ENCODE measurements around the gene FMNL2. TPM values are rescaled to one million over a fixed set of nuclear protein-coding genes. Genes with fewer than 3 reads are reported as not detected.

FMNL2 gene
- polyA plus RNA-seq, 3 donors: 0.28 to 3.2 (median 0.71) TPM

GRCh38 chr2:152615177-152615576 lies 280.2 kb downstream of the FMNL2 start:
- Histone ChIP-seq H3K4me3 (replicated peaks in 1 of 3; ENCODE audit: low read depth in 2 of 3, low read length in 3 of 3) (no peak overlapping the region), H3K9me3 (replicated peaks in 1 of 2; ENCODE audit: control insufficient read depth in 1 of 2, insufficient read depth in 1 of 2, low read length in 2 of 2) (no peaks in the 10 kb centered on the region), H4K20me1 (ENCODE audit: insufficient read depth, low read length) (peaks cover 4% of the 10 kb centered on the region), H3K27me3 (ENCODE audit: control insufficient read depth in 2 of 2, insufficient read depth in 2 of 2, low read length in 2 of 2) (no peaks in the 10 kb centered on the region), H3K9ac (ENCODE audit: insufficient read depth, low read length, poor library complexity, severe bottlenecking) (no peak overlapping the region), H3K36me3 (replicated peaks in 1 of 2; ENCODE audit: control insufficient read depth in 1 of 2, insufficient read depth in 2 of 2, low read length in 2 of 2) (no peaks in the 10 kb centered on the region), H3K27ac (ENCODE audit: low read depth in 1 of 2, low read length in 2 of 2) (no peak overlapping the region), H3K4me1 (ENCODE audit: control insufficient read depth in 1 of 2, insufficient read depth in 2 of 2, low read length in 2 of 2) (peaks cover 46 to 51% of the 10 kb centered on the region in 2 donors), H3K4me2 (replicated peaks; ENCODE audit: extremely low read depth, low read length, poor library complexity, severe bottlenecking) (no peak overlapping the region), H3K79me2 (ENCODE audit: insufficient read depth, low read length) (no peaks in the 10 kb centered on the region), H2AFZ (ENCODE audit: insufficient read depth, low read depth, low read length, poor library complexity, severe bottlenecking) (no peak overlapping the region)
- no peaks in the 10 kb centered on the region for H3K36me3 Mint-ChIP-seq
- DNase-seq: no peak
- H3K9me3 Mint-ChIP-seq: no peaks in the 10 kb centered on the region
- H3K27me3 Mint-ChIP-seq (ENCODE audit: low read depth in 3 of 3): no peaks in the 10 kb centered on the region
- H3K27ac Mint-ChIP-seq: no peak overlapping the region
- TF ChIP-seq CTCF (IDR thresholded peaks at IDR 0.05): no peak
- 100% methylated on average over 1 of the region's 5 CpGs for WGBS (ENCODE audit: insufficient coverage)
- intact Hi-C loops (cut with micrococcal nuclease): loop anchor here in 1 of 2 donors (10.0 kb wide), 1 partner anchor 180 kb away; no protein-coding TSS in a partner anchor
- H3K4me1 Mint-ChIP-seq: peaks cover 53% of the 10 kb centered on the region
- H3K4me3 Mint-ChIP-seq: no peak overlapping the region

DNA sequence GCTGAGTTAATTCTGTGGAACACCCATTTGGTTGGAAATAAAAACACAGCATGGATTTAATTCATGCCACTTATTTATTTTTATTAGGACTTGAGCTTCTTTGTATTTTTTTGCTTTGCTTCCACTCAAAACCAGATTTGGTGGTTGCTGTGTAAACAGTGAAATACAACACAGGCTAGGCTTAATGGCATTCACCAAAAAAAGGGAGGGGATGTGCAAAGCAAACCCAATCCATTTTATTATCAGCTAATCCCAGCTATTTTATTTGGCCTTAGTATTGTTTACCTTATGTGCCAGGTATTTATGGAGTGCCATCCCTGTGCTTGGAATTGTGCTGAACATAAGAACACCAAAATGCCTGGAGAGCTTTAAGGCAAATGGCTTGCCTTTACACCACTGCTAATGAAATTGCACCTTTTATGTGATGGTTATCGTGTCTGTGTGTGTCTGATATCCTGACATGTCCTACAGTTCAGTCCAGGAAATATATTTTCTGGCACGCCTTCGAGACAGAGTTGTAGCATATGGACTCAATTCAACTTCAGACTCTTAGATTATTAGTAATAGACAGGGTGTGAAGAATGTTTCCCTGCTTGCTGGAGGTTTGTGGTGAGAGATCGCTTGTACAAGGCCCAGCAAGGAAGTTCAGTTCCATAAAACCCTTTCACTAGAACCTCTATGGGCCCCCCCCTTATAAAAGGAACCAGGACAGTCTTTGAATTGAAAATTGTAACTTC lies 282.6 kb downstream of the FMNL2 start:
- Mint-ChIP-seq H3K36me3 (no peaks in the 10 kb centered on the region), H3K9me3 (no peaks in the 10 kb centered on the region), H3K4me1 (peaks cover 46% of the 10 kb centered on the region), H3K27me3 (ENCODE audit: low read depth in 3 of 3) (peaks cover 0 to 2% (median 0%) of the 10 kb centered on the region in 3 donors), H3K27ac (no peak overlapping the region), H3K4me3 (no peak overlapping the region)
- TF ChIP-seq CTCF (IDR thresholded peaks at IDR 0.05): no peak
- no peaks in the 10 kb centered on the region for H3K27me3 ChIP-seq (ENCODE audit: control insufficient read depth in 2 of 2, insufficient read depth in 2 of 2, low read length in 2 of 2)
- no peaks in the 10 kb centered on the region for H3K79me2 ChIP-seq (ENCODE audit: insufficient read depth, low read length)
- H3K9me3 ChIP-seq (replicated peaks in 1 of 2; ENCODE audit: control insufficient read depth in 1 of 2, insufficient read depth in 1 of 2, low read length in 2 of 2): no peaks in the 10 kb centered on the region
- H3K4me3 ChIP-seq (replicated peaks in 1 of 3; ENCODE audit: low read depth in 2 of 3, low read length in 3 of 3): no peak overlapping the region
- no peak overlapping the region for H3K4me2 ChIP-seq (replicated peaks; ENCODE audit: extremely low read depth, low read length, poor library complexity, severe bottlenecking)
- H3K4me1 ChIP-seq (ENCODE audit: control insufficient read depth in 1 of 2, insufficient read depth in 2 of 2, low read length in 2 of 2): peaks cover 28 to 29% of the 10 kb centered on the region in 2 donors
- DNase-seq: no peak
- no peak overlapping the region for H3K9ac ChIP-seq (ENCODE audit: insufficient read depth, low read length, poor library complexity, severe bottlenecking)
- no peak overlapping the region for H2AFZ ChIP-seq (ENCODE audit: insufficient read depth, low read depth, low read length, poor library complexity, severe bottlenecking)
- no CpG with 5 or more reads among the region's 4 CpGs for WGBS (ENCODE audit: insufficient coverage)
- H3K36me3 ChIP-seq (replicated peaks in 1 of 2; ENCODE audit: control insufficient read depth in 1 of 2, insufficient read depth in 2 of 2, low read length in 2 of 2): no peaks in the 10 kb centered on the region
- intact Hi-C loops (cut with micrococcal nuclease): loop anchor here in 1 of 2 donors (10.0 kb wide), 1 partner anchor 183 kb away; no protein-coding TSS in a partner anchor
- no peak overlapping the region for H3K27ac ChIP-seq (ENCODE audit: low read depth in 1 of 2, low read length in 2 of 2)
- no peaks in the 10 kb centered on the region for H4K20me1 ChIP-seq (ENCODE audit: insufficient read depth, low read length)
